K562 (cell line): ENCODE results near the gene ZFR2.

Source experiments
- BDP1 ChIP-seq: IDR thresholded peaks from 3 replicates; pipeline ENCODE4 v1.6.1; 2011; ENCODE audit not compliant: insufficient read length, insufficient read depth
- CHAMP1 ChIP-seq: fragments of 450-650 bp; IDR thresholded peaks from 2 replicates; pipeline ENCODE4 v1.6.1; 2016; ENCODE audit warnings: mild to moderate bottlenecking
- EHMT2 ChIP-seq: fragments of 450-650 bp; IDR thresholded peaks from 2 replicates; pipeline ENCODE4 v1.6.1; 2018; ENCODE audit warnings: antibody characterized with exemption
- MXI1 ChIP-seq: IDR thresholded peaks from 2 replicates; pipeline ENCODE4 v1.6.1; 2011; ENCODE audit warnings: low read depth, mild to moderate bottlenecking, improper control_type of control experiment, low read length
- STAT5B ChIP-seq: fragments of 250-450 bp; sonication (Bioruptor Pico); IDR thresholded peaks from 2 replicates; pipeline ENCODE4 v1.8.0; 2021; ENCODE audit warnings: mild to moderate bottlenecking, inconsistent platforms
- ZNF232 ChIP-seq: sonication (generic); formaldehyde crosslinking; IDR thresholded peaks from 2 replicates; pipeline ENCODE4 v1.8.0; 2022; ENCODE audit warnings: mild to moderate bottlenecking, missing genetic modification reagents
- TF ChIP-seq, protein P1 (sequence below), 2 experiments: fragments of 450-650 bp; IDR thresholded peaks; 2 replicates each; pipeline ENCODE4 v1.6.1; 2018; ENCODE audit warnings: mild to moderate bottlenecking in 2 of 2, low read depth in 1 of 2; ENCODE audit not compliant: partially characterized antibody in 2 of 2

DNA sequence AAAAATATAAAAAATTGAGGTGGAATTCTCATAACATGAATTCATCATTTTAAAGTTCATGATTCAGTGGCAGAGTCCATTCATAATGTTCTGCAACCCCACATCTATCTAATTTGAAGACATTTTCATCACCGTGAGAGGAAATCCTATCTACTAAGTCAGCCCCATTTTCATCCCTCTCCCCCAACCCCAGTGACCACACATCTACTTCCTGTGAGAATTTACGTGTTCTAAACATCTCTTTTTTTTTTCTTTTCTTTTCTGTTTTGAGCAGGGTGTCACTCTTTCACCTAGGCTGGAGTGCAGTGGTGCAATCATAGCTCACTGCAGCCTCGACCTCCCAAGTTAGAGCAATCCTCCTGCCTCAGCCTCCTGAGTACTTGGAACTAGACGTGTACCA lies 29.1 kb upstream of the ZFR2 start:
- TF ChIP-seq CHAMP1 = no peak
- TF ChIP-seq STAT5B (CRISPR knock-in tag) = no peak
- TF ChIP-seq BDP1 = no peak
- TF ChIP-seq ZNF232 (CRISPR knock-in tag) = no peak
- no peak for TF ChIP-seq MXI1
- no peak for TF ChIP-seq EHMT2
- TF ChIP-seq, protein P1, sequence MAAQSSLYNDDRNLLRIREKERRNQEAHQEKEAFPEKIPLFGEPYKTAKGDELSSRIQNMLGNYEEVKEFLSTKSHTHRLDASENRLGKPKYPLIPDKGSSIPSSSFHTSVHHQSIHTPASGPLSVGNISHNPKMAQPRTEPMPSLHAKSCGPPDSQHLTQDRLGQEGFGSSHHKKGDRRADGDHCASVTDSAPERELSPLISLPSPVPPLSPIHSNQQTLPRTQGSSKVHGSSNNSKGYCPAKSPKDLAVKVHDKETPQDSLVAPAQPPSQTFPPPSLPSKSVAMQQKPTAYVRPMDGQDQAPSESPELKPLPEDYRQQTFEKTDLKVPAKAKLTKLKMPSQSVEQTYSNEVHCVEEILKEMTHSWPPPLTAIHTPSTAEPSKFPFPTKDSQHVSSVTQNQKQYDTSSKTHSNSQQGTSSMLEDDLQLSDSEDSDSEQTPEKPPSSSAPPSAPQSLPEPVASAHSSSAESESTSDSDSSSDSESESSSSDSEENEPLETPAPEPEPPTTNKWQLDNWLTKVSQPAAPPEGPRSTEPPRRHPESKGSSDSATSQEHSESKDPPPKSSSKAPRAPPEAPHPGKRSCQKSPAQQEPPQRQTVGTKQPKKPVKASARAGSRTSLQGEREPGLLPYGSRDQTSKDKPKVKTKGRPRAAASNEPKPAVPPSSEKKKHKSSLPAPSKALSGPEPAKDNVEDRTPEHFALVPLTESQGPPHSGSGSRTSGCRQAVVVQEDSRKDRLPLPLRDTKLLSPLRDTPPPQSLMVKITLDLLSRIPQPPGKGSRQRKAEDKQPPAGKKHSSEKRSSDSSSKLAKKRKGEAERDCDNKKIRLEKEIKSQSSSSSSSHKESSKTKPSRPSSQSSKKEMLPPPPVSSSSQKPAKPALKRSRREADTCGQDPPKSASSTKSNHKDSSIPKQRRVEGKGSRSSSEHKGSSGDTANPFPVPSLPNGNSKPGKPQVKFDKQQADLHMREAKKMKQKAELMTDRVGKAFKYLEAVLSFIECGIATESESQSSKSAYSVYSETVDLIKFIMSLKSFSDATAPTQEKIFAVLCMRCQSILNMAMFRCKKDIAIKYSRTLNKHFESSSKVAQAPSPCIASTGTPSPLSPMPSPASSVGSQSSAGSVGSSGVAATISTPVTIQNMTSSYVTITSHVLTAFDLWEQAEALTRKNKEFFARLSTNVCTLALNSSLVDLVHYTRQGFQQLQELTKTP (IDR thresholded peaks at IDR 0.05; ENCODE audit: low read depth in 1 of 2, partially characterized antibody in 2 of 2) = no peak
